ENCODE data around the gene FLII. TPM values are rescaled to one million over a fixed set of nuclear protein-coding genes. Genes with fewer than 3 reads are reported as not detected.

The FLII gene
- total RNA-seq, 1 experiment from 2014 or later = 298 TPM

GRCh38 chr17:18198530-18198929, 60.0 kb downstream of the FLII start:
- no peak overlapping the region for H3K4ac ChIP-seq (ENCODE audit: low read depth, low read length)
- H3K4me3 Mint-ChIP-seq = no peak overlapping the region
- TF ChIP-seq CTCF (conservative IDR thresholded peaks at IDR 0.05) = no peak
- no peaks in the 10 kb centered on the region for H3K9me3 ChIP-seq (ENCODE audit: control insufficient read depth, low read depth, low read length)
- H2AK5ac ChIP-seq (ENCODE audit: insufficient read length, low read length) = no peak overlapping the region
- peaks cover 26 to 70% (median 51%) of the 10 kb centered on the region in 3 experiments for H3K36me3 Mint-ChIP-seq (ENCODE audit: insufficient read depth in 1 of 3, low read depth in 3 of 3)
- no peaks in the 10 kb centered on the region for H4K20me1 ChIP-seq (ENCODE audit: control insufficient read depth, insufficient read depth, insufficient read length)
- H3K27me3 ChIP-seq (ENCODE audit: insufficient read depth, low read length) = no peaks in the 10 kb centered on the region
- H3K27ac ChIP-seq (ENCODE audit: insufficient read length, low read depth, low read length) = no peak overlapping the region
- H3K4me1 ChIP-seq (ENCODE audit: insufficient read depth, low read length) = no peaks in the 10 kb centered on the region; the same call in 1 of the 2 replicates
- H3K9me3 Mint-ChIP-seq = no peaks in the 10 kb centered on the region
- H3K9ac ChIP-seq (ENCODE audit: extremely low read depth, insufficient read length, low read length) = no peak overlapping the region
- H3K56ac ChIP-seq (ENCODE audit: insufficient read length, low read depth, low read length) = no peak overlapping the region
- WGBS (ENCODE audit: extremely low coverage, insufficient read length, low lambda C conversion rate) = no CpG with 5 or more reads among the region's 4 CpGs
- no peak overlapping the region for H3K4me2 ChIP-seq (ENCODE audit: insufficient read depth, insufficient read length, low read length)
- H4K5ac ChIP-seq (ENCODE audit: insufficient read length, low read depth, low read length) = no peak overlapping the region
- H3K79me1 ChIP-seq (ENCODE audit: insufficient read depth, low read depth, low read length, poor library complexity, severe bottlenecking) = peaks cover 13% of the 10 kb centered on the region
- no peak overlapping the region for H3K18ac ChIP-seq (ENCODE audit: insufficient read length, low read depth, low read length)
- no peak overlapping the region for H4K8ac ChIP-seq (replicated peaks; ENCODE audit: insufficient read length, low read depth, low read length)
- H3K4me1 Mint-ChIP-seq = peaks cover 21 to 25% of the 10 kb centered on the region in 2 experiments
- no peak overlapping the region for H3K23ac ChIP-seq (ENCODE audit: insufficient read length, low read depth, low read length)
- no peak overlapping the region for H2AFZ ChIP-seq (ENCODE audit: low read length)
- no peak overlapping the region for H2BK120ac ChIP-seq (ENCODE audit: low read depth, low read length, poor library complexity, severe bottlenecking)
- no peaks in the 10 kb centered on the region for H3K27me3 Mint-ChIP-seq (ENCODE audit: low read depth)
- H3T11ph ChIP-seq (ENCODE audit: low read length) = no peak overlapping the region
- H3K23me2 ChIP-seq (ENCODE audit: insufficient read length, low read depth, low read length, poor library complexity, severe bottlenecking) = no peaks in the 10 kb centered on the region
- H2BK12ac ChIP-seq (ENCODE audit: insufficient read length, low read depth, low read length) = no peak overlapping the region
- peaks cover 10% of the 10 kb centered on the region; the same call in 1 of the 2 replicates for H3K79me2 ChIP-seq (ENCODE audit: insufficient read depth, low read length)
- H4K91ac ChIP-seq (ENCODE audit: insufficient read length, low read depth, low read length) = no peak overlapping the region
- H2BK15ac ChIP-seq (ENCODE audit: low read depth, low read length) = no peak overlapping the region
- no peak overlapping the region for H2BK20ac ChIP-seq (ENCODE audit: low read depth, low read length, poor library complexity, severe bottlenecking)
- no peak overlapping the region for H3K14ac ChIP-seq (ENCODE audit: insufficient read depth, low read length)
- peak overlapping the region in 1 of 3 experiments; percentile 44; a peak in 1 of 7 replicates for H3K27ac Mint-ChIP-seq
- no peak overlapping the region for H2BK5ac ChIP-seq (ENCODE audit: insufficient read length, low read length)
- DNase-seq = no peak
